H9 (cell line): ENCODE measurements around the gene FAM229B. TPM values are rescaled to one million over a fixed set of nuclear protein-coding genes. Genes with fewer than 3 reads are reported as not detected.
A peak's percentile ranks its signal among the peaks of the same experiment; 100 is the strongest.

Source experiments
- DNase-seq: peaks from one replicate; pipeline ENCODE4 v3.0.0-alpha.2; 2017
- H2AFZ ChIP-seq: one replicate; pipeline ENCODE4 v1.6.1; 2013; ENCODE audit warnings: mild to moderate bottlenecking, low read length, control low read depth, moderate library complexity
- H2AK5ac ChIP-seq: 2 replicates; pipeline ENCODE4 v1.6.1; 2013; ENCODE audit warnings: low read length, control low read depth, mixed read lengths; ENCODE audit not compliant: insufficient read length
- H2BK120ac ChIP-seq: one replicate; pipeline ENCODE4 v1.6.1; 2013; ENCODE audit warnings: low read depth, mild to moderate bottlenecking, low read length, control low read depth, inconsistent platforms; ENCODE audit not compliant: poor library complexity, severe bottlenecking
- H2BK12ac ChIP-seq: 2 replicates; pipeline ENCODE4 v1.6.1; 2013; ENCODE audit warnings: low read length, control low read depth, mixed read lengths, low read depth; ENCODE audit not compliant: insufficient read length
- H2BK15ac ChIP-seq: 2 replicates; pipeline ENCODE4 v1.6.1; 2013; ENCODE audit warnings: low read depth, low read length, control low read depth
- H2BK20ac ChIP-seq: one replicate; pipeline ENCODE4 v1.6.1; 2013; ENCODE audit warnings: low read depth, mild to moderate bottlenecking, low read length, control low read depth, inconsistent platforms; ENCODE audit not compliant: poor library complexity, severe bottlenecking
- H2BK5ac ChIP-seq: 2 replicates; pipeline ENCODE4 v1.6.1; 2013; ENCODE audit warnings: low read length, control low read depth, mixed read lengths; ENCODE audit not compliant: insufficient read length
- H3K14ac ChIP-seq: 2 replicates; pipeline ENCODE4 v1.6.1; 2013; ENCODE audit warnings: low read length, control low read depth; ENCODE audit not compliant: insufficient read depth
- H3K18ac ChIP-seq: 2 replicates; pipeline ENCODE4 v1.6.1; 2013; ENCODE audit warnings: low read depth, mild to moderate bottlenecking, mixed read lengths, low read length, control low read depth; ENCODE audit not compliant: insufficient read length
- H3K23ac ChIP-seq: 2 replicates; pipeline ENCODE4 v1.6.1; 2013; ENCODE audit warnings: low read length, control low read depth, mixed read lengths, low read depth; ENCODE audit not compliant: insufficient read length
- H3K23me2 ChIP-seq: 2 replicates; pipeline ENCODE4 v1.6.1; 2013; ENCODE audit warnings: low read depth, mild to moderate bottlenecking, mixed read lengths, low read length, control low read depth; ENCODE audit not compliant: insufficient read length, poor library complexity, severe bottlenecking
- H3K27ac ChIP-seq: 2 replicates; pipeline ENCODE4 v1.5.1; 2013; ENCODE audit warnings: low read length, control low read depth, mixed read lengths, low read depth; ENCODE audit not compliant: insufficient read length
- H3K27me3 ChIP-seq: 2 replicates; pipeline ENCODE4 v1.6.1; 2013; ENCODE audit warnings: low read length, control low read depth, inconsistent platforms; ENCODE audit not compliant: insufficient read depth
- H3K4ac ChIP-seq: 2 replicates; pipeline ENCODE4 v1.6.1; 2013; ENCODE audit warnings: low read depth, mild to moderate bottlenecking, control low read depth, inconsistent platforms, low read length, moderate library complexity
- H3K4me1 ChIP-seq: 2 replicates; pipeline ENCODE4 v1.6.1; 2013; ENCODE audit warnings: low read length, control low read depth, inconsistent platforms; ENCODE audit not compliant: insufficient read depth
- H3K4me2 ChIP-seq: 2 replicates; pipeline ENCODE4 v1.6.1; 2013; ENCODE audit warnings: low read length, control low read depth, mixed read lengths; ENCODE audit not compliant: insufficient read length, insufficient read depth
- H3K56ac ChIP-seq: 2 replicates; pipeline ENCODE4 v1.6.1; 2013; ENCODE audit warnings: low read depth, mild to moderate bottlenecking, mixed read lengths, low read length, control low read depth; ENCODE audit not compliant: insufficient read length
- H3K79me1 ChIP-seq: 2 replicates; pipeline ENCODE4 v1.6.1; 2013; ENCODE audit warnings: low read depth, mild to moderate bottlenecking, moderate library complexity, low read length, control low read depth, inconsistent platforms; ENCODE audit not compliant: insufficient read depth, poor library complexity, severe bottlenecking
- H3K79me2 ChIP-seq: 2 replicates; pipeline ENCODE4 v1.6.1; 2013; ENCODE audit warnings: low read length, control low read depth, inconsistent platforms; ENCODE audit not compliant: insufficient read depth
- H3K9ac ChIP-seq: 2 replicates; pipeline ENCODE4 v1.6.1; 2013; ENCODE audit warnings: low read length, control low read depth, mixed read lengths; ENCODE audit not compliant: insufficient read length; ENCODE audit errors: extremely low read depth
- H3K9me3 ChIP-seq: one replicate; pipeline ENCODE4 v1.6.1; 2013; ENCODE audit warnings: low read depth, low read length, inconsistent platforms; ENCODE audit not compliant: control insufficient read depth
- H3T11ph ChIP-seq: one replicate; pipeline ENCODE4 v1.6.1; 2013; ENCODE audit warnings: mild to moderate bottlenecking, low read length, control low read depth, inconsistent platforms
- H4K20me1 ChIP-seq: one replicate; pipeline ENCODE4 v1.6.1; 2013; ENCODE audit not compliant: control insufficient read depth, insufficient read length, insufficient read depth
- H4K5ac ChIP-seq: 2 replicates; pipeline ENCODE4 v1.6.1; 2013; ENCODE audit warnings: low read depth, mild to moderate bottlenecking, mixed read lengths, low read length, control low read depth; ENCODE audit not compliant: insufficient read length
- H4K8ac ChIP-seq: replicated peaks from 2 replicates; pipeline ENCODE4 v1.6.1; 2013; ENCODE audit warnings: low read length, control low read depth, mixed read lengths, low read depth; ENCODE audit not compliant: insufficient read length
- H4K91ac ChIP-seq: 2 replicates; pipeline ENCODE4 v1.6.1; 2013; ENCODE audit warnings: low read depth, mild to moderate bottlenecking, moderate library complexity, mixed read lengths, low read length, control low read depth; ENCODE audit not compliant: insufficient read length
- H3K27ac Mint-ChIP-seq, 3 experiments: 2 replicates in 2 of 3; 3 replicates in 1 of 3; pipeline ENCODE4 v1.8.0; 2020 to 2021; ENCODE audit warnings: mixed read lengths in 3 of 3, mild to moderate bottlenecking in 1 of 3, moderate library complexity in 1 of 3
- H3K27me3 Mint-ChIP-seq: 2 replicates; pipeline ENCODE4 v1.8.0; 2021; ENCODE audit warnings: low read depth, mild to moderate bottlenecking, moderate library complexity, mixed read lengths
- H3K36me3 Mint-ChIP-seq, 3 experiments: 2 replicates in 2 of 3; 3 replicates in 1 of 3; pipeline ENCODE4 v1.8.0; 2020 to 2021; ENCODE audit warnings: low read depth in 3 of 3, mixed read lengths in 3 of 3; ENCODE audit not compliant: insufficient read depth in 1 of 3
- H3K4me1 Mint-ChIP-seq, 2 experiments: 2 replicates each; pipeline ENCODE4 v1.8.0; 2020; ENCODE audit warnings: mixed read lengths in 2 of 2
- H3K4me3 Mint-ChIP-seq, 2 experiments: 2 replicates in 1 of 2; 3 replicates in 1 of 2; pipeline ENCODE4 v1.8.0; 2020 to 2021; ENCODE audit warnings: mild to moderate bottlenecking in 2 of 2, mixed read lengths in 2 of 2, moderate library complexity in 1 of 2
- H3K9me3 Mint-ChIP-seq, 2 experiments: 2 replicates in 1 of 2; 3 replicates in 1 of 2; pipeline ENCODE4 v1.8.0; 2020; ENCODE audit warnings: mild to moderate bottlenecking in 2 of 2, mixed read lengths in 2 of 2, moderate library complexity in 1 of 2
- CTCF ChIP-seq: fragments of 200-600 bp; sonication (generic); conservative IDR thresholded peaks from 3 replicates; pipeline ENCODE4 v1.8.0; 2021; ENCODE audit warnings: antibody characterized with exemption, mild to moderate bottlenecking
- WGBS: extraction: QIAGEN DNeasy Blood & Tissue Kit; methylation state at CpG from one replicate; pipeline ENCODE4 v1.1.7; 2013; ENCODE audit warnings: missing lambda C conversion rate, low lambda C conversion rate, mixed read lengths; ENCODE audit not compliant: insufficient read length; ENCODE audit errors: extremely low coverage; 5-methylcytosine and 5-hydroxymethylcytosine counted together
- total RNA-seq: library from RNA; stranded (reverse); gene quantifications from 2 replicates; pipeline ENCODE4 v1.2.1, GENCODE V29; 2021

Gene FAM229B
- total RNA-seq, 1 experiment from 2014 or later = 8.2 TPM

- H2BK20ac ChIP-seq = no peak overlapping the region
- H2BK5ac ChIP-seq = no peak overlapping the region
Observed at GRCh38 chr6:112087916-112088315, 525 bp downstream of the FAM229B start.

More at GRCh38 chr6:112087916-112088315, 525 bp downstream of the FAM229B start:
- no peak for DNase-seq
- H3K14ac ChIP-seq = no peak overlapping the region
- no peaks in the 10 kb centered on the region; a peak in 2 of 7 replicates for H3K36me3 Mint-ChIP-seq
- peaks cover 10% of the 10 kb centered on the region for H3K27me3 Mint-ChIP-seq
- no peak overlapping the region for H3K23ac ChIP-seq
- H2AK5ac ChIP-seq = no peak overlapping the region
- H3K9ac ChIP-seq = peak overlapping the region; percentile 5
- H2BK12ac ChIP-seq = no peak overlapping the region
- no peak overlapping the region for H4K91ac ChIP-seq
- TF ChIP-seq CTCF = no peak
- H3K79me1 ChIP-seq = no peaks in the 10 kb centered on the region
- no peak overlapping the region for H2AFZ ChIP-seq
- no CpG with 5 or more reads among the region's 7 CpGs for WGBS
- no peak overlapping the region for H3K4me3 Mint-ChIP-seq
- H3K4me2 ChIP-seq = peak overlapping the region; percentile 71
- no peak overlapping the region for H2BK15ac ChIP-seq
- no peaks in the 10 kb centered on the region for H3K27me3 ChIP-seq
- no peaks in the 10 kb centered on the region for H3K4me1 Mint-ChIP-seq
- no peak overlapping the region for H3K18ac ChIP-seq
- no peak overlapping the region for H3K27ac ChIP-seq
- H3T11ph ChIP-seq = no peak overlapping the region
- no peaks in the 10 kb centered on the region for H3K79me2 ChIP-seq
- H3K23me2 ChIP-seq = no peaks in the 10 kb centered on the region
- no peak overlapping the region for H2BK120ac ChIP-seq
- no peaks in the 10 kb centered on the region for H3K9me3 Mint-ChIP-seq
- H3K9me3 ChIP-seq = no peaks in the 10 kb centered on the region
- H4K5ac ChIP-seq = no peak overlapping the region
- H4K8ac ChIP-seq = no peak overlapping the region
- H3K56ac ChIP-seq = no peak overlapping the region
- no peaks in the 10 kb centered on the region for H4K20me1 ChIP-seq
- H3K4me1 ChIP-seq = no peaks in the 10 kb centered on the region
- H3K27ac Mint-ChIP-seq = no peak overlapping the region
- H3K4ac ChIP-seq = no peak overlapping the region
